Measurements from ENCODE around the gene PPP1R1B. TPM values are rescaled to one million over a fixed set of nuclear protein-coding genes. Genes with fewer than 3 reads are reported as not detected.

The PPP1R1B gene
- total RNA-seq, 4 donors from 2014 or later = 0.26 to 22.0 (median 0.68) TPM

DNA sequence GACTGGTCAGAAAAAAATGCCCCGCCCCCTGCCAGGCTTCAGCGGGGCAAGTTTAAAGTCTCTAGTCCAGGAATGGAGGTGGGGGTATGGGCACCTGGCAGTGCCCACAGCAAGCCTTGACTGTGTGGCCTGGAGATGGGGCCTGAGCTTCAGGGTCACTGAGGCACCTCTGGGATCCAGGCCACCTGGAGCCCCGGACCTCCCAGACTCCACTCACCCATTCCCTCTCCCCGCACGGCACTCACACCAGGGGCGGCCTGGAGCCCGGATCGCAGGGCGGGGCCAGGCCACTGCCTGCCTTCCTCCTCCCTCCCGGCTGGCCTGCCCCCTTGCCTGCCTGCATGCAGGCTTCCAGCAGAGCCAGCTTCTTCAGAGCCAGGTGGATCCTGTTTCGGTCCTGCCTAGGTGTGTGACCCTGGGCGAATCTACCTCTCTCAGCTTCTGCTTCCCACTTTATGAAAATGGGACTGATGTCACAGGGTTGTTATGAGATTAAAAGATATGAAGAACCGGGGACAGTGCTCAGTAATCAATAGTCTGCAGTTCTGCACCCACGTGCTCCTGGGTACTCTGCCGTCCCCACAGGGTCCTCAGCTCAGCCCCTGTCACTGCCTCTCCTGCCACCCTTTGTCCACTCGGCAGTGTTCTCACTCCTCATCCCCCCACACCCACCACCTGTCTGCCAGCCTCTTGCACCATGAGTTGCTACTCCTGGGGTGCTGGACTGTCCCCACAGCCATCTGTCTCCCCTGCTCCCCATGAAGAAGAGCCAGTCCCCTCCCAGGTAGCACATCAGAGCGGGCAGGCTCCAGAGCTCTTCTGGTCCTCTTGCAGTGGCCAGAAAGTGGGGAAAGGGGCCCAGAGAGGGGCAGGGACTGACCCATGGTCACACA is 37.2 kb downstream of the PPP1R1B start:
- TF ChIP-seq, protein P1, sequence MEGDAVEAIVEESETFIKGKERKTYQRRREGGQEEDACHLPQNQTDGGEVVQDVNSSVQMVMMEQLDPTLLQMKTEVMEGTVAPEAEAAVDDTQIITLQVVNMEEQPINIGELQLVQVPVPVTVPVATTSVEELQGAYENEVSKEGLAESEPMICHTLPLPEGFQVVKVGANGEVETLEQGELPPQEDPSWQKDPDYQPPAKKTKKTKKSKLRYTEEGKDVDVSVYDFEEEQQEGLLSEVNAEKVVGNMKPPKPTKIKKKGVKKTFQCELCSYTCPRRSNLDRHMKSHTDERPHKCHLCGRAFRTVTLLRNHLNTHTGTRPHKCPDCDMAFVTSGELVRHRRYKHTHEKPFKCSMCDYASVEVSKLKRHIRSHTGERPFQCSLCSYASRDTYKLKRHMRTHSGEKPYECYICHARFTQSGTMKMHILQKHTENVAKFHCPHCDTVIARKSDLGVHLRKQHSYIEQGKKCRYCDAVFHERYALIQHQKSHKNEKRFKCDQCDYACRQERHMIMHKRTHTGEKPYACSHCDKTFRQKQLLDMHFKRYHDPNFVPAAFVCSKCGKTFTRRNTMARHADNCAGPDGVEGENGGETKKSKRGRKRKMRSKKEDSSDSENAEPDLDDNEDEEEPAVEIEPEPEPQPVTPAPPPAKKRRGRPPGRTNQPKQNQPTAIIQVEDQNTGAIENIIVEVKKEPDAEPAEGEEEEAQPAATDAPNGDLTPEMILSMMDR (IDR thresholded peaks at IDR 0.05) = no peak
- TF ChIP-seq POLR2A (IDR thresholded peaks at IDR 0.05) = no peak
- Histone ChIP-seq H3K27ac (peak overlapping the region in 1 of 2 donors; percentile 77), H3K9me3 (no peaks in the 10 kb centered on the region), H3K4me3 (no peak overlapping the region), H3K36me3 (no peaks in the 10 kb centered on the region), H3K4me1 (peaks cover 0 to 19% of the 10 kb centered on the region in 2 donors), H3K27me3 (peaks cover 18 to 19% of the 10 kb centered on the region in 2 donors)
- DNase-seq = no peak
- intact Hi-C loops (cut with DNase I; ENCODE audit: low total_unique reads) = no loop called here

DNA sequence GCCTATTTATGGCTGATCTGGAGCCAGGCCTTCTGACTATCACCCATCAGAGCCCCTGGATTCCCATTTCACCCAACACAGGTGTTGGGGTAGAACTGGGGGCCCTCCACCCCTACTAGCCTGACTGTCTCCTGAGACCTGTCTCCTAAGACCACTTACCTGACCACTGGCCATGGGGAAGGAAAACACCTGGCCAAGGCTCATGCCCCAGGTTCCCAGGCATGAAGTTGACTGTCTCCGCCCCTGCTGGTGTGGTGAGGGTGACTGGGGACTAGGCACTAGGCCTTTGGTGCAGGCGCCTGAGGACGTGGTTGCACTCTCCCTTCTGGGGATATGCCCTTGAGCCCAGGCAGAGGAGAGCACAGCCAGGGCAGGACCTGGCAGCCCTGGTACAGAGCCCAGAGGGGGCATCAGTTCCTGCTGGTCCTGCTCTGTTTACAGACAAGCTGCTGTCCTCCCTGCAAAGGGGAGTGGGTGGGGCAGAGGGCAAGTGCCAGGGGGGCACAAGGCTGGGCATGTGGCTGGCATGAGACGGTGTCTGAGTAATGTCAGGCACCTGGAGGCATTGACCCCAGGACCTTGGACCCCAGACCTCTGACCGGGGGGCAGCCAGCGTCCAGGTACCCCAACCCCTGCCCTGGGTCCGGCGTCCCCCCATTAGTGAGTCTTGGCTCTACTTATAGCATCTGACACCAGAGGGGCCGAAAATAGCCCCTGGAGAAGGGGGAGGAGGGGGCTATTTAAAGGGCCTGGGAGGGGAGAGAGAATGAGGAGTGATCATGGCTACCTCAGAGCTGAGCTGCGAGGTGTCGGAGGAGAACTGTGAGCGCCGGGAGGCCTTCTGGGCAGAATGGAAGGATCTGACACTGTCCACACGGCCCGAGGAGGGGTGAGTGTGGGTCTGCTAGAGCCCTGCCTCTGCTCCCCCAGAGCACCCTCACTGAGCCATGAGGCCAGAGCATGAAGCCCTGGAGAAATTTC is 38.1 kb downstream of the PPP1R1B start, which contains the start of gene TCAP:
Gene TCAP (plus strand): TSS at position 769 of the 981 bp plus-strand sequence. CDS start 11 bp downstream, at position 780.
- Histone ChIP-seq H3K36me3 (no peaks in the 10 kb centered on the region), H3K27ac (peak within 1 kb of the TSS in 1 of 2 donors; percentile 51), H3K4me3 (no peak within 1 kb of the TSS), H3K9me3 (no peaks in the 10 kb centered on the region), H3K27me3 (peaks cover 21 to 27% of the 10 kb centered on the region in 2 donors), H3K4me1 (peaks cover 0 to 19% of the 10 kb centered on the region in 2 donors)
- DNase-seq = no peak
- no peak for TF ChIP-seq POLR2A (IDR thresholded peaks at IDR 0.05)
- TF ChIP-seq, protein P1 (IDR thresholded peaks at IDR 0.05) = no peak
- intact Hi-C loops (cut with DNase I; ENCODE audit: low total_unique reads) = no loop called here

DNA sequence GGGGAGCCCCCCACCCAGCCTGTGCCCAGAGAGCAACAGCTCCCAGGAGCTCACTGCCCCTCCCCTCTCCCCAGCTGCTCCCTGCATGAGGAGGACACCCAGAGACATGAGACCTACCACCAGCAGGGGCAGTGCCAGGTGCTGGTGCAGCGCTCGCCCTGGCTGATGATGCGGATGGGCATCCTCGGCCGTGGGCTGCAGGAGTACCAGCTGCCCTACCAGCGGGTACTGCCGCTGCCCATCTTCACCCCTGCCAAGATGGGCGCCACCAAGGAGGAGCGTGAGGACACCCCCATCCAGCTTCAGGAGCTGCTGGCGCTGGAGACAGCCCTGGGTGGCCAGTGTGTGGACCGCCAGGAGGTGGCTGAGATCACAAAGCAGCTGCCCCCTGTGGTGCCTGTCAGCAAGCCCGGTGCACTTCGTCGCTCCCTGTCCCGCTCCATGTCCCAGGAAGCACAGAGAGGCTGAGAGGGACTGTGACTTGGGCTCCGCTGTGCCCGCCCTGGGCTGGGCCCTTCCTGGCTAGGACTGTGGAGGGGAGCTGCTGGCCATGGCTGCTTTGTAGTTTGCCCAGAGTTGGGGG is 39.0 kb downstream of the PPP1R1B start:
- intact Hi-C loops (cut with DNase I; ENCODE audit: low total_unique reads) = no loop called here

DNA sequence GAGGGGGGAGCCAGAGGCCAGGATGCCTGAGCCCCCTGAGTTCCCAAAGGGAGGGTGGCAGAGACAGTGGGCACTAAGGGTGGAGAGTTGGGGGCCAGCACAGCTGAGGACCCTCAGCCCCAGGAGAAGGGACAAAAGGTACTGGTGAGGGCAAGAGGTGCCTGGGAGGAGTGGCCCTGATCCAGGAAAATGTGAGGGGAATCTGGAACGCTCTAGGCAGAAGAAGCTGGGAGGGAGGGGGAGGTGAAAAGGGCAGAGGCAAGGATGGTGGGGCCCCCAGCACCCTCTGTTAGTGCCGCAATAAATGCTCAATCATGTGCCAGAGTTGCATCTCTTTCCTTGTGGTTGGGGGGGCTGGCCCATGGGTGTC is 39.5 kb downstream of the PPP1R1B start:
- peaks cover 25 to 34% of the 10 kb centered on the region in 2 donors for H3K27me3 ChIP-seq
- H3K36me3 ChIP-seq = no peaks in the 10 kb centered on the region
- no peak for DNase-seq
- peaks cover 0 to 19% of the 10 kb centered on the region in 2 donors for H3K4me1 ChIP-seq
- no peak overlapping the region for H3K4me3 ChIP-seq
- TF ChIP-seq, protein P1 (IDR thresholded peaks at IDR 0.05) = no peak
- TF ChIP-seq POLR2A (IDR thresholded peaks at IDR 0.05) = no peak
- intact Hi-C loops (cut with DNase I; ENCODE audit: low total_unique reads) = no loop called here
- no peaks in the 10 kb centered on the region for H3K9me3 ChIP-seq
- H3K27ac ChIP-seq = peak overlapping the region in 1 of 2 donors; percentile 14

More for the DNA sequence above, 39.0 kb downstream of the PPP1R1B start:
- peaks cover 25 to 34% of the 10 kb centered on the region in 2 donors for H3K27me3 ChIP-seq
- H3K27ac ChIP-seq = peak overlapping the region in 1 of 2 donors; percentile 14
- H3K36me3 ChIP-seq = no peaks in the 10 kb centered on the region
- no peak for DNase-seq
- H3K9me3 ChIP-seq = no peaks in the 10 kb centered on the region
- no peak for TF ChIP-seq POLR2A (IDR thresholded peaks at IDR 0.05)
- TF ChIP-seq, protein P1 (IDR thresholded peaks at IDR 0.05) = no peak
- no peak overlapping the region for H3K4me3 ChIP-seq
- peaks cover 0 to 19% of the 10 kb centered on the region in 2 donors for H3K4me1 ChIP-seq
